Stimulated activated naive CD8-positive, alpha-beta T cell treated with anti-CD3 and anti-CD28 coated beads, Interleukin-15, amount 100 ng/mL, for 72 hours (primary cell): ENCODE results near the gene TMOD1.

Experiments used
- ATAC-seq: fragments of 150-1000 bp; cut with Tn5 transposase; 2 replicates; pipeline ENCODE4 v1.10.0; 2021; ENCODE audit warnings: mild to moderate bottlenecking, moderate library complexity
- DNase-seq, 2 donors: peaks; one replicate each; pipeline ENCODE4 v3.0.0; 2021 to 2022
- H3K27ac Mint-ChIP-seq, 2 donors: one replicate each; pipeline ENCODE4 v1.8.0; 2022; ENCODE audit warnings: mild to moderate bottlenecking in 2 of 2, mixed read lengths in 2 of 2, moderate library complexity in 2 of 2
- H3K27me3 Mint-ChIP-seq: one replicate; pipeline ENCODE4 v1.8.0; 2022; ENCODE audit warnings: mixed read lengths
- H3K4me1 Mint-ChIP-seq: one replicate; pipeline ENCODE4 v1.8.0; 2022; ENCODE audit warnings: mild to moderate bottlenecking, mixed read lengths
- H3K4me3 Mint-ChIP-seq, 2 donors: one replicate each; pipeline ENCODE4 v1.8.0; 2022; ENCODE audit warnings: mild to moderate bottlenecking in 2 of 2, mixed read lengths in 2 of 2, moderate library complexity in 1 of 2
- H3K9me3 Mint-ChIP-seq, 2 donors: one replicate each; pipeline ENCODE4 v1.8.0; 2022; ENCODE audit warnings: mixed read lengths in 2 of 2

TMOD1 gene

DNA sequence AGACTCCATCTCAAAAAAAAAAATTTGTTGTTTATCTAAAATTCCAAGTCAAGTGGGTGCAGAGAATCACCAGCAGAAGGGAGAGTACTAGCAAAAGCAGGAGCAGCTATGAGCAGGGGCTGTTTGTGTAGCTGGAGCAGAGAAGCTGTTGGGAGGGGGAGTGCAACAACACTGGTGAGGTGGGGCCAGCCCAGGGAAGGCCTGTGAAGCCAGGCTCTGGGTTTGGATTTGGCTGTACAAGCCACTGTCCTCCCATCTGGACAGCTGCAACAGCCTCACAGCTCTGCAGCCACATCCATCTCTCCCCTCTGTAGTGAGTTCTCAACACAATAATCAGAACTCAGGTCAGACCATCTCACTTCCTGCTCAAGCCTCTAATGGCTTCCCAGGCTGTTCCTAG lies 59.4 kb downstream of the TMOD1 start:
- peaks cover 10% of the 10 kb centered on the region for H3K4me1 Mint-ChIP-seq
- no peak overlapping the region for H3K27ac Mint-ChIP-seq
- ATAC-seq (no peak), DNase-seq (no peak)
- H3K9me3 Mint-ChIP-seq, result no peaks in the 10 kb centered on the region
- no peak overlapping the region for H3K4me3 Mint-ChIP-seq
- H3K27me3 Mint-ChIP-seq, result peaks cover 30% of the 10 kb centered on the region

DNA sequence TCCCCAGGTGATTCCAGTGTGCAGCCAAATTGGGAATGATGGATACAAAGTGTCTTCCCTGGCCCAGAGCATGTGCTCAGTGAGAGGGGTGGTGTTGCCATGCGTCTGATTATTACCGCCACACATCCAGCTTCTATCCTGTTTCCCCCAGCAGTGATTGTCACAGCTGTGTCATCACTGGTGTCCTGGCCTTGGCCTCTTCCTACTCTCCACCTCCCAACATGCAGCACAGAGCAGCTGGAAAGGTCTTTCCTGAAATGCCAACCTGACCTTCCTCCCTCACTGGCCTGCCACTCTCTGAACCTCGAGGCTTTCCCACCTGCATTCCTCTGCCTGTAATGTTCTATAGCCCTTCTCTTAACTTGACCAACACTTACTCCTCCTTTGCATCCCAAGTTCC lies 60.0 kb downstream of the TMOD1 start:
- no peaks in the 10 kb centered on the region for H3K9me3 Mint-ChIP-seq
- H3K4me3 Mint-ChIP-seq, result no peak overlapping the region
- H3K27me3 Mint-ChIP-seq, result peaks cover 24% of the 10 kb centered on the region
- H3K27ac Mint-ChIP-seq, result no peak overlapping the region
- H3K4me1 Mint-ChIP-seq, result peaks cover 10% of the 10 kb centered on the region
- ATAC-seq, result no peak
- no peak for DNase-seq

DNA sequence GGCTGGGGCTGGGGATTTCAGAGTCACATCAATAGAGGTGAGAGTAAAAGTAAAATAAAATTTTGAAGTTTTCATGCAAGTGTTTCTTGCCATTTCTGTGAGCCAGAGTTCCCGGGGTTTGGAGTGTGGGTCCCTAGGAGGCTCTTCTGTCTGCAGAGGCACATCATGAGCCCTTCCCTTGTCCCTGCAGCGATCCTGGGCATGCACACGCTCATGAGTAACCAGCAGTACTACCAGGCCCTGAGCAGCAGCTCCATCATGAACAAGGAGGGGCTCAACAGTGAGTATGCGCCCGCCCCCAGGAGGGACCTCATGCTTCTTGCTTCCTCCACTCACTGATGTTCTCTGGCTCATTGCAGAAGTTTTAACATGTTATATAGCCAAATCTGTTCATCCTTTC lies 61.1 kb downstream of the TMOD1 start:
- no peak overlapping the region for H3K4me3 Mint-ChIP-seq
- H3K27ac Mint-ChIP-seq, result no peak overlapping the region
- H3K4me1 Mint-ChIP-seq, result peaks cover 10% of the 10 kb centered on the region
- ATAC-seq, result no peak
- no peak for DNase-seq
- no peaks in the 10 kb centered on the region for H3K9me3 Mint-ChIP-seq
- H3K27me3 Mint-ChIP-seq, result peaks cover 22% of the 10 kb centered on the region

DNA sequence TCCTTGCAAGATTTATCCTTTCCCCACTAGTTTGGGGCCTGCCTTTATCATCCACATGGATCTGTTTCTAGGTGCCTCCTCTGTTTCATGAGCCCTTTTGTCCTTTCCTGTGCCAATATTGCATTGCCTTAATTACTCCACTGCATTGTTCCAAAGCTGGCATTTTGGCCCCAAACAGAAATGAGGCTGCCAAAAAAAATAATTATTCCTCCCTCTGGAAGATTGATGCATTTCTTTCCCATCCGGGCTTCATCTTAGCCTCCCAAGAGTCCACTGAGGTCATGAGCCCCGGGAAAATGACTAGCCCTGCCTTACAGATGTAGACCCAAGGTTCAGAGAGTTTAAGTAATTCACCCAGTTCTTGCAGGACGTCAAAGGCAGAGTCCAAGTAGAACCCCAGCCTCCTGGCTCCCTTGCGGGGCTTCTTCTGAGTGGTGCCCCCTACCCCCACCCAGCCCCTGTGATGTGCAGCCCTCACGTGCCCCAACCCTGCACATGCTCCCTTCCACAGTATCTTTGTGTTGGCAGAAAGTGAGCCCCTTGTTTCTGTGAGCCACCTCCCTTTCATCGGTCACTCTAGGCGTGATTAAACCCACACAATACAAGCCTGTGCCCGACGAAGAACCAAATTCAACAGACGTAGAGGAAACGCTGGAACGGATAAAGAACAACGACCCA lies 62.1 kb downstream of the TMOD1 start:
- no peak overlapping the region for H3K4me3 Mint-ChIP-seq
- H3K9me3 Mint-ChIP-seq, result no peaks in the 10 kb centered on the region
- H3K27ac Mint-ChIP-seq, result peak overlapping the region in 1 of 2 donors; percentile 45
- peaks cover 17% of the 10 kb centered on the region for H3K4me1 Mint-ChIP-seq
- peaks cover 29% of the 10 kb centered on the region for H3K27me3 Mint-ChIP-seq
- ATAC-seq (no peak), DNase-seq (no peak)

DNA sequence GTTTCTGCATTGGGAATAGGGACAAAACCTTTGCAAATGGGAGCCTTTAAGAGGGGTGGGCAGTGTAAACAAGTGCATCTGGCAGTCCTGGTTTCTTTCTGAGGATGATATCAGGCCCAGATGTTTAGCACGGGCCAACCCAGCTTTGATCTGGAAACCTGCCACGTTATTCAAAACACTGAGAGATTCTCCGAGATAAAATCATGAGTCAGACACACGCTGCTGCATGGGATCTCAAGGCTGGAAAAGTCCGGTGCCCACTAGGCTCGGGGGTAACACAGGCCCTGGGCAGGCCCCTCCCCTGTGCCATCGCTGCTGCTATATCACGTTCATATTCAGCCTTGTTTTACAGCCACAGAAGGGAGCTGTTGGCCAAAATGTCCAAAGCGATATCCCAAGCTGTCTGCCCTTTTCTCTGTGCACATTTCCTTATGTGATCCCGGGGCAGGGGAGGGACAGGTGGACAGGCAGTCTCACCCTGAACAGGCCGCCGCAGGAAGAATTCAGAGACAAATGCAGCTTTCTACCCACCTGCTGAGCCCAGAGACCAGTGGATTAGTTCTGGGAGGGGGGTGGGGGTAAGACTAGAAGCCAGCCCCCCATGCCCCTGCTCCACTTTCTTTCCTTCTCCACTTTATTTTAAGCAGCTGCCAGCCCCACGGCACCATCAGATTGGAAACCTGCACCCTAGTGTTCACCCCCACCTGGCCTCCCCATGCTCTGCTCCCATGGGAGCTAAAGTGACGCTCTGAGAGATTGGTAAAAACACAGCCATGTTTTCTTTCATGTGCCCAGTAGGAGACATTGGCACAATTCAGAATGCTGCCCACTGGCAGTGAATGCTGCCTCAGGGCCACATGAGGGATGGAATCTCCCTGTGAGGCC lies 63.1 kb downstream of the TMOD1 start:
- no peak overlapping the region for H3K4me3 Mint-ChIP-seq

DNA sequence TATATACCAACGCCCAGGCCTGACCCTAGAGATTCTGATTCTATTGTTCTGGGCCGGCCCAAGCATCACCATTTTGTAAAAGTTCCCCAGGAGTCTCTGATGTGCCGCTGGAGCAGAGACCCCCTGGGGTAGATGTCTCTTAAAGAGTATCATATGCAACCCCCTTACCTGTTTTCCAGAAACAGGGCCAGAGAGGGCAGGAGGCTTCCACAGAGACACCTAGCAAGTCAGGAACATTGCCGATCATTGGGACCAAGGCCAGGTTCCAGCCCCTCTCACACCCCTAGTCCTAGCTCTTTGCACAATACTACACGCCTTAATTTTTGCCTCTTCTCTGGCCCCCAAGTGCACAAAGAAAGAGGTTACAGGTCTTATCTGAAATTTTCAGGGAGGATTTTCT lies 63.8 kb downstream of the TMOD1 start:
- H3K27me3 Mint-ChIP-seq, result peaks cover 17% of the 10 kb centered on the region
- no peak overlapping the region for H3K27ac Mint-ChIP-seq
- ATAC-seq (no peak), DNase-seq (no peak)
- H3K4me3 Mint-ChIP-seq, result no peak overlapping the region
- H3K4me1 Mint-ChIP-seq, result peaks cover 8% of the 10 kb centered on the region
- no peaks in the 10 kb centered on the region for H3K9me3 Mint-ChIP-seq

More for the DNA sequence above, 63.1 kb downstream of the TMOD1 start:
- DNase-seq (no peak), ATAC-seq (no peak)
- H3K27ac Mint-ChIP-seq, result no peak overlapping the region
- peaks cover 8% of the 10 kb centered on the region for H3K4me1 Mint-ChIP-seq
- no peaks in the 10 kb centered on the region for H3K9me3 Mint-ChIP-seq
- H3K27me3 Mint-ChIP-seq, result peaks cover 23% of the 10 kb centered on the region

DNA sequence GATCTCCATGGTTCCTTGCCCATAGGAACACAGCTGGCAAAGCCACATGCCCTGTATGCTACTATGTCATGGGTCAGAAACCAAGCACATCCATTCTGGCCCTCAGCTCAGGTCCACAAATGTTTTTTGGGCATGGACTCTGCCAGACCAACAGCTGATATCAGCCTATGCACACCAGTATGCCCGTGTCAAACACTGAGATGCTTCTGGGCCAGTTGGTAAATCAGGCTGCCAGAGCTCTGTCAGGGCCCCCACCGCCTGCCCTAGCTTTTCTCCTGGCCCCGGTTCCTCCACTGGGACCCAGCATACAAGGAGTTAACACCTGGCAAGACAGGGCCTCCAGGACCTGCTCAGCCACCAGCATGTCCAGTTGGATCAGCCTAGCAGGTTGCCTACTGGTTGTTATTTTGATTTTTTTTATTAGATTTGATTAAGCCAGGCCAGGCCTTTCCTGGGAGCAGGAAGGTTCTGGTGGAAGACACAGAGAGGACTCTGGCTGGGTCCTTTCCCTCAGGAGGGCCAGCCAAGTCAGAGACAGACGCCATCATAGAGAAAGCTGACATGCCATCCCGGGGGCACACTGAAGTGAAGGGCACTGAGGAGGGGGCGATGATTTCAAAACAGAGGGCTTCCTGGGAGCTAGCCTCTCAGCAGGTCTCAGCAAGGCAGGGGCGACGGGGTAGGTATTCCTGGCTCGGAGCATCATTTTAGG lies 65.9 kb downstream of the TMOD1 start:
- ATAC-seq, result no peak
- H3K4me1 Mint-ChIP-seq, result peaks cover 8% of the 10 kb centered on the region
- no peak overlapping the region for H3K27ac Mint-ChIP-seq
- peaks cover 8% of the 10 kb centered on the region for H3K27me3 Mint-ChIP-seq
- DNase-seq, result no peak
- no peak overlapping the region for H3K4me3 Mint-ChIP-seq
- no peaks in the 10 kb centered on the region for H3K9me3 Mint-ChIP-seq

DNA sequence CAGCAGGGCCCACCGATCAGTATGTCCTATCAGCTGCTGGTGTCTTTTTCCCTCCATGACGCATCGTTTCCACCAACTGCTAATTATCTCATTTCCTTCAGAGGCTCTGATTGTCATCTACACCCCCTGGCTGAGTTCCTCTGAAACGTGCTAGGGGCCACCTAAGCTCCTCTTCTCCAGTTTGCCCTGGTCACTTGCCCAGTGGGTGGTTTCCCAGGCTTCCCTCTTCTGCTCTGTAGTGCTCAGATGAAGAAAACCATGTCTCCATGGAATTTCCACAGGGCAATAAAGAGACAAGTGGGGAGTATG lies 66.4 kb downstream of the TMOD1 start:
- Mint-ChIP-seq H3K27me3 (peaks cover 8% of the 10 kb centered on the region), H3K27ac (no peak overlapping the region), H3K9me3 (no peaks in the 10 kb centered on the region), H3K4me1 (peaks cover 8% of the 10 kb centered on the region), H3K4me3 (no peak overlapping the region)
- ATAC-seq (no peak), DNase-seq (no peak)

DNA sequence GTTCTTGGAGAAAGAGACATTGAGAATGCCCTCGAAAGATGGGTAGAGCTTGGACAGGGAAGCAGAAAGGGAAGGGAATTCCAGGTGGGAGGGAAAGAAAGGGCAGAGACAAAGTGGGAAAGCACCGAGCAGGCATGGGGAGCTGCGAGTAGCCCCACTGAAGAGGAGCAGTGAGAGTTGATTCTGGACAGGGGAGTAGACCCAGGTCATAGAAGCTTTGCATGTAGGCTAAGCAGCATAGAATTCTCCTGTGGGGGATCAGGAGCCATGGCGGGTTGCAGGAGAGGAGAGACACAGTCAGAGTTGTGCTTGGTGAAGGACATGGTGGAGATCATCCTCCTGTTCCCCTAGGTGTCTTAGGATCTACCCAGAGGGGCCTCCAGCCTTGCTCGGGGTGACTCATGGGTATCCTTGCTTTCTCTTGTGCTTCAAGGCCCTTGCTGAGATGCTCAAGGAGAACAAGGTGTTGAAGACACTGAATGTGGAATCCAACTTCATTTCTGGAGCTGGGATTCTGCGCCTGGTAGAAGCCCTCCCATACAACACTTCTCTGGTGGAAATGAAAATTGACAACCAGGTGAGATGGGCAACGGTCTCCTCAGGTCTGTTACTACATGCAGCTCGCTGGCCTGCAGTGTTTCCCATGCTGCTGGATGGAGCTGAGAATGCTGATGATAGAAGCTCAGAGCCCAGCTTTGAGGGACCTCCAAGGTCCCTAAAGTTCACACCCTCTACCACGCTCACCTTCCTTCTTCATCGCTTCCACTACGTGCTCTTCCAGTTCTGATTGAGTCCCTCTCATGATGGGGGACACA lies 67.2 kb downstream of the TMOD1 start:
- Mint-ChIP-seq H3K9me3 (no peaks in the 10 kb centered on the region), H3K4me1 (peaks cover 8% of the 10 kb centered on the region), H3K27me3 (peaks cover 8% of the 10 kb centered on the region), H3K27ac (no peak overlapping the region), H3K4me3 (no peak overlapping the region)
- DNase-seq (no peak), ATAC-seq (no peak)

DNA sequence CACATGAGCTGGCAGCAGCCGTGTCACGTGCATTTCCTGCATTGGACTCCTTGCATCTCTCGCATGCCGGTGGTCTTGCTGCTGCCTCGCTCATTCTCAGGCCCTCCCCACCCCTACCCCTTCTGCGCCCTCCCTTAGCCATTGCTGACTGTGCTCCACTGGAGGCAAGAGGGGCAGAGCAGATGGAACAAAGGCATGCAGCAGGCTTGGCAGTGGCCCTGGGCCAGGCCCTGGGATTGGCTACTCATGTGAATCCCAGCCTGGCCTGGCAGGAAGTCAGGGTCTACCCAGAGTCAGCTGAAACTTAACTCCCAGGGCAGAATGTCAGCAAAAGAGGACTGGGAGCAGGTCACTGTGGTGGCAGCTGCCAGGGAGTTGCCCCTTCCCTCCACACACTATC lies 69.4 kb downstream of the TMOD1 start:
- Mint-ChIP-seq H3K4me1 (peaks cover 22% of the 10 kb centered on the region), H3K4me3 (no peak overlapping the region), H3K9me3 (no peaks in the 10 kb centered on the region), H3K27ac (no peak overlapping the region), H3K27me3 (peaks cover 8% of the 10 kb centered on the region)
- ATAC-seq, result no peak
- DNase-seq, result no peak

DNA sequence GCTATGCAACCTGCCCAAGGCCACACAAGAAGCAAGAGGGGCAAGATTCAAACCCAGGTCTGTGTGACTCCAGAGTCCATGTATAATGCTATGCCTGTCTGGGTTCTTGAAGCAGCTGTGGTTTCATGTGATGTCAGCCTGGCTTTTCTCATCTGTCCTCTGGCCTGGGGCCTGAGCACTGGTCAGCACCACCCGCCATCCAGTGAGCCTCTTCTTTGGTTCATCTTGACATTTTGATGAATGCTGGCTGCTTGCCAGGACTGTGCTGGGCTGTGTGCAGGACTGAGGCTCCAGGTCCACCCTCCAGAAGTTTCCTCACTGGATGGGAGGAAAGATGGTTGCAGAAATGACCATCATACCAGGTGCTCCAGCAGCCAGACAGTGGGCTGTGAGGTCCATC lies 70.2 kb downstream of the TMOD1 start:
- peaks cover 26% of the 10 kb centered on the region for H3K4me1 Mint-ChIP-seq
- DNase-seq (no peak), ATAC-seq (no peak)
- H3K27me3 Mint-ChIP-seq, result peaks cover 8% of the 10 kb centered on the region
- no peaks in the 10 kb centered on the region for H3K9me3 Mint-ChIP-seq
- no peak overlapping the region for H3K27ac Mint-ChIP-seq
- no peak overlapping the region for H3K4me3 Mint-ChIP-seq

DNA sequence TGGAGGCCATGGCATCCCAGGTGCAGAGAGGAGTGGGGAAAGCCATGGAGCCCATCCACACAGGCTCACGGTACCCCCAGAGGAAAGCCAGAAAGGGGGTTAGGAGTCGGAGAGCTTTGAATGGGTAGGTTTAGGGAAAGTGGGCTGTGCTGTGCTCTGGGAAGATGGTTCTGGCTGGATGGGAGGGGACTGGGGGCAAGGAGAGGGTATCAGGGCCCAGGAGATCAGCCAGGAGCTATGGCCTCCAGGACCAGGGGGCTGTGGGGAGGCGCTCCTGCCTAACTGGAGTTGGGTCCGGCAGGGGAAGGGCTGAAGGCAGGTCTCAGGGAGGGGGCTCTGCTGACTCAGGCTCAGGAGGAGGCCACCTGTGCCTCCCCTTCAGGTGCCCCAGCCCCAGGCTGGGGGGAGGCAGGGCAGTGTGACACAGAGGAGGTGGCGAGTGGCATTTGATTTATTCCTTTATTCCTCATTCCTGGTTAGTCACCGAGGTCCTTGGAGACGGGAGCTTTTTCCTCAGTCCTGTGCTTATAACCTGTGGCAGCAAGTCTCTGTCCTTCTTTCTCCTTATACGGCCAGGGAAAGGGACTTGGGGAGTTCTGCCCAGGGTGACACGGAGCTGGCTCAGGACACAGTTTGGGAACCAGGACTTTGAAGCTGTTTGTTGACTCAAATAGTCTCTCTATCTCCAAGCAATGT lies 70.9 kb downstream of the TMOD1 start:
- DNase-seq (no peak), ATAC-seq (no peak)
- Mint-ChIP-seq H3K4me1 (peaks cover 26% of the 10 kb centered on the region), H3K4me3 (no peak overlapping the region), H3K9me3 (no peaks in the 10 kb centered on the region), H3K27me3 (peaks cover 8% of the 10 kb centered on the region), H3K27ac (no peak overlapping the region)

DNA sequence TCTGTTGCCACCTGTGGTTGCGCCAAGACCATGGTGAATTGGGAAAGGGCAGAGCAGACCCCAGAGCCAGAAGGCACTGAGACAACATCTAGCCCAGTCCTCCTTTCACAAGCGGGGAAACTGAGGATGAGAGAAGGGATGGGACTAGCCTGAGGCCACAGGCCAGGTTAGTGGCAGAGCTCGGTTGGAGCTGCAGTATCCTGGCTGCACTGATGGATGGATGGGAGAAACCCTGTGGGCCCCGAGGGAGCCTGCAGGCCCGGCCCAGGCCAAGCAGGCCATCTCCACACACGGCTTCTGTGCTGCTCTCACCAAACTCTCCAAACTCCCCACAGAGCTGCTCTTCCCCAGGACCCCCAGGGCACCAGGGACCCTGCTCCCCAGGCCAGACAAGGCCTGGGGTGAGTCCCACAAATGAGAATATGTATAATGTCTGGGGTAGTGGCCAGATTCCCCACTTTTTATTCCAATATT lies 71.5 kb downstream of the TMOD1 start:
- no peak for ATAC-seq
- H3K27me3 Mint-ChIP-seq, result peaks cover 7% of the 10 kb centered on the region
- H3K27ac Mint-ChIP-seq, result no peak overlapping the region

DNA sequence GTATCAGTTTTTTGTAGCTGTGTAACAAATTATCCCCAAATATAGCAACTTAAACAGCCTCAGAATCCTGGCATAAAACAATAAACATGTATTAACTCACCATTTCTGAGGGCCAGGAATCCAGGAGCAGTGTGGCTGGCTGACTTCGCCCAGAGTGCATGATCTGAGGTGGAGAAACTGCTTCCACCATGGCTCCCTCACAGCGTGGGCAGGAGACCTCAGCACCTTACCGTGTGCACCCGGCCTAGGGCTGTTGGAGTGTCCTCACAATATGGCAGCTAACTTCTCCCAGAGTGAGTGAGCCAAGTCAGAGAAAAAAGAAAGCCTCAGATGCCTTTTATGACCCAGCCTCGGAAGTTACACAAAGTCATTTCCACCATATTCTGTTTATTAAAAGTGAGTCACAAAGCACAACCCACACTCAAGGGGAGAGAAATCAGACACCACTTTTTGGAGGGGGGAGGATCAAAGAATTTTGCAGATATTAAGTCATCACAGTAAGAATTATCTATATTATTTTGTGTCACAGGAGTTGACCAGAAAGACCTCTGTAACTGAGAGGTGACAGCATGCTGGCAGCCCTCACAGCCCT lies 72.1 kb downstream of the TMOD1 start:
- DNase-seq (no peak), ATAC-seq (no peak)
- H3K4me3 Mint-ChIP-seq, result peak overlapping the region in 1 of 2 donors; percentile 38
- H3K9me3 Mint-ChIP-seq, result no peaks in the 10 kb centered on the region
- H3K27me3 Mint-ChIP-seq, result peaks cover under 1% of the 10 kb centered on the region
- H3K4me1 Mint-ChIP-seq, result peaks cover 18% of the 10 kb centered on the region
- no peak overlapping the region for H3K27ac Mint-ChIP-seq

More for the DNA sequence above, 71.5 kb downstream of the TMOD1 start:
- H3K4me1 Mint-ChIP-seq, result peaks cover 22% of the 10 kb centered on the region
- H3K4me3 Mint-ChIP-seq, result no peak overlapping the region
- no peaks in the 10 kb centered on the region for H3K9me3 Mint-ChIP-seq
- DNase-seq, result no peak
